ENCODE measurements around the gene TCP11L1.
"Not testable (repeated sequence)": the region's sequence is repeated elsewhere in the genome, so short reads cannot be mapped to it uniquely, and the experiment has no call there.

DNA sequence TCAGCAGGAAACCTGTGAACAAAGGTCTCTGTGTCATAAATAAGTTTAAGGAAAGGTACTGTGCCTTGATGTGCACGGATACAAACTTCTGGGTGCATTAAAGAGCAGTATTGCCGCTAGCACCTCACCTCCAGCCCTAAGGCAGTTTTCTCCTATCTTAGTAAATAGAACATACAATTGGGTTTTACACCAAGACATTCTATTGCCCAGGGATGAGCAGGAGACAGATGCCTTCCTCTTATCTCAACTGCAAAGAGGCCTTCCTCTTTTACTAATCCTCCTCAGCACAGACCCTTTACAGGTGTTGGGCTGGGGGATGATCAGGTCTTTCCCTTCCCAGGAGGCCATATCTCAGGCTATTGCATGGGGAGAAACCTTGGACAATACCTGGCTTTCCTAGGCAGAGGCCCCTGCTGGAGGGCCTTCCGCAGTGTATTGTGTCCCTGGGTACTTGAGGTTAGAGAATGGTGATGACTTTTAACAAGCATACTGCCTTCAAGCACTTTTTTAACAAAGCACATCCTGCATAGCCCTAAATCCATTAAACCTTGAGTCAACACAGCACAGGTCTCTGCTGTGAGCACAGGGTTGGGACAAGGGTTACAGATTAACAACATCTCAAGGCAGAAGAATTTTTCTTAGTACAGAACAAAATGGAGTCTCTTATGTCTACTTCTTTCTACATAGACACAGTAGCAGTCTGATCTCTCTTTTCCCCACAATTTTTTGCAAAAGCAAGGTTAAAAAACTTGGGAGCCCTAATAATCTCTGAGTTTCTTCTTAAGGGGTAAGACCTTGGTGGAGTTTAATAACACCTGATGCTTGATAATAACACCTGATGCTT lies 10.4 kb downstream of the TCP11L1 start:
- TF ChIP-seq, protein P1, sequence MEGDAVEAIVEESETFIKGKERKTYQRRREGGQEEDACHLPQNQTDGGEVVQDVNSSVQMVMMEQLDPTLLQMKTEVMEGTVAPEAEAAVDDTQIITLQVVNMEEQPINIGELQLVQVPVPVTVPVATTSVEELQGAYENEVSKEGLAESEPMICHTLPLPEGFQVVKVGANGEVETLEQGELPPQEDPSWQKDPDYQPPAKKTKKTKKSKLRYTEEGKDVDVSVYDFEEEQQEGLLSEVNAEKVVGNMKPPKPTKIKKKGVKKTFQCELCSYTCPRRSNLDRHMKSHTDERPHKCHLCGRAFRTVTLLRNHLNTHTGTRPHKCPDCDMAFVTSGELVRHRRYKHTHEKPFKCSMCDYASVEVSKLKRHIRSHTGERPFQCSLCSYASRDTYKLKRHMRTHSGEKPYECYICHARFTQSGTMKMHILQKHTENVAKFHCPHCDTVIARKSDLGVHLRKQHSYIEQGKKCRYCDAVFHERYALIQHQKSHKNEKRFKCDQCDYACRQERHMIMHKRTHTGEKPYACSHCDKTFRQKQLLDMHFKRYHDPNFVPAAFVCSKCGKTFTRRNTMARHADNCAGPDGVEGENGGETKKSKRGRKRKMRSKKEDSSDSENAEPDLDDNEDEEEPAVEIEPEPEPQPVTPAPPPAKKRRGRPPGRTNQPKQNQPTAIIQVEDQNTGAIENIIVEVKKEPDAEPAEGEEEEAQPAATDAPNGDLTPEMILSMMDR (IDR thresholded peaks at IDR 0.05) = not testable (repeated sequence)
- TF ChIP-seq EP300, POLR2A (IDR thresholded peaks at IDR 0.05): not testable (repeated sequence)

All from tibial nerve (tissue), 4 donors.